WI38 (cell line): Measurements from ENCODE around the gene HLA-E.
"Not testable (repeated sequence)": the region's sequence is repeated elsewhere in the genome, so short reads cannot be mapped to it uniquely, and the experiment has no call there.

Source experiments
- H3K4me3 ChIP-seq: 2 replicates; pipeline ENCODE4 v1.5.1; 2011; ENCODE audit warnings: low read depth, mild to moderate bottlenecking, control low read depth, low read length
- CTCF ChIP-seq: IDR thresholded peaks from 2 replicates; pipeline ENCODE4 v1.5.1; 2012; ENCODE audit warnings: low read depth, mild to moderate bottlenecking, control low read depth, low read length

HLA-E gene

GRCh38 chr6:30491991-30492952 is 3.0 kb downstream of the HLA-E start:
- H3K4me3 ChIP-seq: no peak overlapping the region
- TF ChIP-seq CTCF: no peak

- H3K4me3 ChIP-seq: no peak overlapping the region
- TF ChIP-seq CTCF: peak; percentile 19; the same call in 1 of the 2 replicates
These were observed 4.4 kb downstream of the HLA-E start for GRCh38 chr6:30493643-30494250.

- H3K4me3 ChIP-seq: no peak overlapping the region
- TF ChIP-seq CTCF: no peak
These were observed 5.1 kb downstream of the HLA-E start for GRCh38 chr6:30494291-30494861.

GRCh38 chr6:30495060-30495459 is 5.8 kb downstream of the HLA-E start:
- H3K4me3 ChIP-seq: not testable (repeated sequence)

- H3K4me3 ChIP-seq: no peak overlapping the region
- no peak for TF ChIP-seq CTCF
These were observed 6.7 kb downstream of the HLA-E start for GRCh38 chr6:30495993-30496392.

- not testable (repeated sequence) for H3K4me3 ChIP-seq
These were observed 7.9 kb downstream of the HLA-E start for GRCh38 chr6:30497261-30497599.

GRCh38 chr6:30497714-30498113 is 8.4 kb downstream of the HLA-E start:
- no peak overlapping the region for H3K4me3 ChIP-seq
- TF ChIP-seq CTCF: no peak

- H3K4me3 ChIP-seq: not testable (repeated sequence)
These were observed 9.4 kb downstream of the HLA-E start for GRCh38 chr6:30498705-30499104.
